GM12891 (cell line): Measurements from ENCODE around the gene THRA.

Experiments
- POLR2A ChIP-seq: IDR thresholded peaks from 2 replicates; pipeline ENCODE4 v1.6.1; 2011; ENCODE audit warnings: low read depth, low read length, control low read depth
- POLR2AphosphoS5 ChIP-seq: IDR thresholded peaks from 2 replicates; pipeline ENCODE4 v1.6.1; 2011; ENCODE audit warnings: low read depth, low read length, control low read depth
- POU2F2 ChIP-seq: IDR thresholded peaks from 2 replicates; pipeline ENCODE4 v1.6.1; 2011; ENCODE audit warnings: low read depth, mild to moderate bottlenecking, control low read depth, low read length, moderate library complexity
- SPI1 ChIP-seq: IDR thresholded peaks from 2 replicates; pipeline ENCODE4 v1.6.1; 2011; ENCODE audit warnings: low read depth, low read length, control low read depth
- TAF1 ChIP-seq: IDR thresholded peaks from 2 replicates; pipeline ENCODE4 v1.6.1; 2011; ENCODE audit warnings: low read depth, low read length, control low read depth

DNA sequence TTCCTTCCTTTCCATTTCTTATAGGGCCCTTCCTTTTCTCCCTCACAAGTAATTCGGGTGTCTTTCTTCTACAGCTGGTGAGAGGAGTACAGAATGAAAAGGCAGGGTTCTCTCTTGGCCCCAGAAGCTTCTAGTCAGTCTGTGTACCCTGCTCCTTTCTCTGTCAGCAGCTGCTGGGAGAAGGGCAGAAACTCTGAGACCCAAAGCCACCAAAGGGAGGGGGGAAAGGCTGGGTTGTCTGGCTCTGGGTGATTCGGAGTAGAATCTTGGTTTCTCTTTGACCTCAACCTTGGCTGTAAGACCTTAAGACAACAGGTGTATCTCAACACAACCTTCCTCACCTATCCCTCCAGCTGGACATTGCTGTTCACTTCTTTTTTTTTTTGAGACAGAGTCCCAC, 40.9 kb downstream of the THRA start:
- TF ChIP-seq POLR2A = no peak
- no peak for TF ChIP-seq TAF1
- no peak for TF ChIP-seq POU2F2
- TF ChIP-seq SPI1 = no peak
- no peak for TF ChIP-seq POLR2AphosphoS5
